NT2/D1 (cell line): ENCODE results near the gene OSBPL3.

ENCODE experiments used
- SUZ12 ChIP-seq: IDR thresholded peaks from 2 replicates; pipeline ENCODE4 v1.6.1; 2011; ENCODE audit not compliant: insufficient read length, insufficient read depth; ENCODE audit errors: extremely low read depth
- ZNF274 ChIP-seq: IDR thresholded peaks from 2 replicates; pipeline ENCODE4 v1.6.1; 2011; ENCODE audit warnings: mild to moderate bottlenecking, low read depth, low read length

DNA sequence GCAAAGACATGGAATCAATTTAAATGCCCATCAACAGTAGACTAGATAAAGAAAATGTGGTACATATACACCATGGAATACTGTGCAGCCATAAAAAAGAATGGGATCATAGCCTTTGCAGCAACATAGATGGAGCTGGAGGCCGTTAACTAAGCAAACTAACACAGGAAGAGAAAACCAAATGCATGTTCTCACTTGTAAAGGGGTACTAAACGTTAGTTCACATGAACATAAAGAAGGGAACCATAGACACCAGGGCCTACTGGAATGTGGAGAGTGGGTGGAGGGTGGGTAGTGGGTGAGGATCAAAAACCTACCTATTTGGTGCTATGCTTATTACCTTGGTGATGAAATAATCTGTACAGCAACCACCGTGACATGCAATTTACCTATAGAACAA is 144.3 kb downstream of the OSBPL3 start:
- TF ChIP-seq SUZ12 (no peak), ZNF274 (no peak)
